ENCODE data around the gene CHMP3. TPM values are rescaled to one million over a fixed set of nuclear protein-coding genes. Genes with fewer than 3 reads are reported as not detected.
"Not testable (repeated sequence)": the region's sequence is repeated elsewhere in the genome, so short reads cannot be mapped to it uniquely, and the experiment has no call there.

CHMP3 gene
- total RNA-seq, 1 donor from 2014 or later, result 106 TPM

DNA sequence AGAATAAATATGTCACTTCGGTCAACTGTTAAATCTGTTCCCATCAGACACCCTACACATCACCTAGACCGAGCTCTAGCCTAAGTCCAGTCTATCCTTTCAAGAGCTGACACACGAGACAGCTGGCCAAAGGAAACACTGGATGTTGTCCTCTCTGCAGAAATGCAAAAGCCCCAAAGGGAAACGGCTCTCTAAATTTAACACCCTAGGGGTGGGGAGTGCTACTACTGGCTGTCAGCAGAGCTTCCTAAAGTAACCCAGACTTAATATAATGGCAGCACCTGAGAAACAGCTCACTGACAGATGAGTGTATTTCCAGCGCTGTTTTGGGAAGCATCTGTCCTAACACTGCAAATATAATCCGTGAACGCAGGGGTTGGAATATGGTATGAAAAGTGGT, 55.6 kb downstream of the CHMP3 start:
- Histone ChIP-seq H3K36me3 (ENCODE audit: control insufficient read depth, insufficient read depth, low read length) (peaks cover 4% of the 10 kb centered on the region), H3K27me3 (ENCODE audit: control insufficient read depth, insufficient read depth, low read length) (no peaks in the 10 kb centered on the region)

DNA sequence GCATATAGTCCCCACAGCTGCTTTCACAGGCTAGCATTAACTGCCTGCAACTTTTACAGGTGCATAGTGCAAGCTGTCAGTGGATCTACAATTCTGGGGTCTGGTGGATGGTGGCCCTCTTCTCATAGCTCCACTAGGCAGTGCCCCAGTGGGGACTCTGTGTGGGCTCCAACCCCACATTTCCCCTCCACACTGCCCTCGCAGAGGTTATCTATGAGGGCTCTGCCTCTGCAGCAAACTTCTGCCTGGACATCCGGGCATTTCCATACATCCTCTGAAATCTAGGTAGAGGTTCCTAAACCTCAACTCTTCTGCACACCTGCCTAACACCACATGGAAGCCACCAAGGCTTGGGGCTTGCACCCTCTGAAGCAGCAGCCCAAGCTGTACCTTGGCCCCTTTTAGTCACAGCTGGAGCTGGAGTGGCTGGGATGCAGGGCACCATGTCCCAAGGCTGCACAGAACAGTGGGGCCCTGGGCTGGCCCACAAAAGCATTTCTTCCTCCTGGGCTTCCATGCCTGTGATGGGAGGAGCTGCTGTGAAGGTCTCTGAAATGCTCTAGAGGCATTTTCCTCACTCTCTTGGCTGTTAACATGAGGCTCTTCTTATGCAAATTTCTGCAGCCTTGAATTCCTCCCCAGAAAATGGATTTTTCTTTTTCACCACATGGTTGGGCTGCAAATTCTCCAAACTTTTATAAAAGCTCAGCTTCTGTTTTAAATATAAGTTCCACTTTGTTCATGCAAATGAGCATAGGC, 62.7 kb downstream of the CHMP3 start:
- H3K27me3 ChIP-seq (ENCODE audit: control insufficient read depth, insufficient read depth, low read length), result no peaks in the 10 kb centered on the region
- no peaks in the 10 kb centered on the region for H3K36me3 ChIP-seq (ENCODE audit: control insufficient read depth, insufficient read depth, low read length)
- TF ChIP-seq, protein P1, sequence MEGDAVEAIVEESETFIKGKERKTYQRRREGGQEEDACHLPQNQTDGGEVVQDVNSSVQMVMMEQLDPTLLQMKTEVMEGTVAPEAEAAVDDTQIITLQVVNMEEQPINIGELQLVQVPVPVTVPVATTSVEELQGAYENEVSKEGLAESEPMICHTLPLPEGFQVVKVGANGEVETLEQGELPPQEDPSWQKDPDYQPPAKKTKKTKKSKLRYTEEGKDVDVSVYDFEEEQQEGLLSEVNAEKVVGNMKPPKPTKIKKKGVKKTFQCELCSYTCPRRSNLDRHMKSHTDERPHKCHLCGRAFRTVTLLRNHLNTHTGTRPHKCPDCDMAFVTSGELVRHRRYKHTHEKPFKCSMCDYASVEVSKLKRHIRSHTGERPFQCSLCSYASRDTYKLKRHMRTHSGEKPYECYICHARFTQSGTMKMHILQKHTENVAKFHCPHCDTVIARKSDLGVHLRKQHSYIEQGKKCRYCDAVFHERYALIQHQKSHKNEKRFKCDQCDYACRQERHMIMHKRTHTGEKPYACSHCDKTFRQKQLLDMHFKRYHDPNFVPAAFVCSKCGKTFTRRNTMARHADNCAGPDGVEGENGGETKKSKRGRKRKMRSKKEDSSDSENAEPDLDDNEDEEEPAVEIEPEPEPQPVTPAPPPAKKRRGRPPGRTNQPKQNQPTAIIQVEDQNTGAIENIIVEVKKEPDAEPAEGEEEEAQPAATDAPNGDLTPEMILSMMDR (IDR thresholded peaks at IDR 0.05; ENCODE audit: insufficient read depth, low read length, poor library complexity, severe bottlenecking), result no peak
- DNase-seq (ENCODE audit: low read depth), result no peak
- no peak overlapping the region for H3K4me3 ChIP-seq (ENCODE audit: low read depth, low read length)

More for the DNA sequence above, 55.6 kb downstream of the CHMP3 start:
- DNase-seq (ENCODE audit: low read depth), result no peak
- TF ChIP-seq, protein P1 (IDR thresholded peaks at IDR 0.05; ENCODE audit: insufficient read depth, low read length, poor library complexity, severe bottlenecking), result no peak
- no peak overlapping the region for H3K4me3 ChIP-seq (ENCODE audit: low read depth, low read length)

DNA sequence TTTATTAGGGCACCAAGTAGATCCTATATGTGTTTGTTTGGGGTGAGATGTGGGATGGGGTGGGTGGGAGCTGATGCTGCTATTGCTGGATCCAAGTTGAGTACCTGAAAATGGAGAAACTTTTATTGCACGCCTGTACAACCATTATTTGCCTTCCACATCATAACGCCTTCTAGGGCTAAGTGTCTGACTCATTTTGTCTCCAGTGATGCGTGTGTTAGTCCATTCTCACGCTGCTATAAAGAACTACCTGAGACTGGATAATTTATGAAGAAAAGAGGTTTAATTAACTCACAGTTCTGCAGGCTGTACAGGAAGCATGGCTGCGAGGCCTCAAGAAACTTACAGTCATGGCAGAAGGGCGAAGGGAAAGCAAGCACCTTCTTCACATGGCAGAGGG, 63.9 kb downstream of the CHMP3 start:
- no peak overlapping the region for H3K4me3 ChIP-seq (ENCODE audit: low read depth, low read length)
- H3K27me3 ChIP-seq (ENCODE audit: control insufficient read depth, insufficient read depth, low read length), result no peaks in the 10 kb centered on the region
- TF ChIP-seq, protein P1 (IDR thresholded peaks at IDR 0.05; ENCODE audit: insufficient read depth, low read length, poor library complexity, severe bottlenecking), result no peak
- H3K36me3 ChIP-seq (ENCODE audit: control insufficient read depth, insufficient read depth, low read length), result no peaks in the 10 kb centered on the region
- DNase-seq (ENCODE audit: low read depth), result no peak

DNA sequence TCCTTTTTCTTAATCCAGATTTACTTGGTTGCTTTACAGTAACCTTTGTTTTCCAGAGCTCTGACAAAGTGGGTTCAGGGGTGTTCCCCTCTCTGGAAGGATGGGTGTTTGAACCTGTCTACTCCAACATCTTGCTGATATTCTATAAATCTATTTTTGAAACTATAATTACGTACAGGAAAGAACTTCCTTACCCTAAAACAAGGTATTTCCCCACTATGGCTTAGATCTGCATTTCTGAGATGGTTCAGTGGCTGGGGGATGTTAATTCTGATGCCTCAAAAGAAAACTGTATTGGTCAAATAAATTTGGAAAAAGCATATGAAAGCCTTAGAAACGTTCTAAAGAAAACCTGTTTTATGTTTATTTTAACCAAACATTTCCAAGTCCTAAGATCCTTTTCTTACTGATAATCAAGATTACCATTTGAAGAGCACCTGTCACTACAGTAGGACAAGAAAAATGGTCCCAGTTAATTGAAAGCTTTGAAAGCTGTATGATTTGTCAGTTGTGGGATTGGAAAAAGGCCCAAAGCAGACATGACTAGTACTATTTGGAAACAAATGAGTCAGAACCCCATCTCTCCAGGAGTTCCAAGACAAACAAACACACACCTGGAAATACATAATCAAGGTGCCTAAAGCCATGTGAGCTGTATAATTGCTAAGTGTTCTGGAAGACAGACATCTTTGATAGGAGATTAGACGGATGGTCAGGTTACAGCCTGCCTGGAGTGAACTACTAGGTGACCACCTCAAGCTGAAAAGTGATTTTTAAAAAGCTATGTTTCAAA, 64.6 kb downstream of the CHMP3 start:
- Histone ChIP-seq H3K27me3 (ENCODE audit: control insufficient read depth, insufficient read depth, low read length) (no peaks in the 10 kb centered on the region), H3K36me3 (ENCODE audit: control insufficient read depth, insufficient read depth, low read length) (no peaks in the 10 kb centered on the region), H3K4me3 (ENCODE audit: low read depth, low read length) (no peak overlapping the region)
- TF ChIP-seq, protein P1 (IDR thresholded peaks at IDR 0.05; ENCODE audit: insufficient read depth, low read length, poor library complexity, severe bottlenecking), result no peak
- DNase-seq (ENCODE audit: low read depth), result peak; percentile 1

DNA sequence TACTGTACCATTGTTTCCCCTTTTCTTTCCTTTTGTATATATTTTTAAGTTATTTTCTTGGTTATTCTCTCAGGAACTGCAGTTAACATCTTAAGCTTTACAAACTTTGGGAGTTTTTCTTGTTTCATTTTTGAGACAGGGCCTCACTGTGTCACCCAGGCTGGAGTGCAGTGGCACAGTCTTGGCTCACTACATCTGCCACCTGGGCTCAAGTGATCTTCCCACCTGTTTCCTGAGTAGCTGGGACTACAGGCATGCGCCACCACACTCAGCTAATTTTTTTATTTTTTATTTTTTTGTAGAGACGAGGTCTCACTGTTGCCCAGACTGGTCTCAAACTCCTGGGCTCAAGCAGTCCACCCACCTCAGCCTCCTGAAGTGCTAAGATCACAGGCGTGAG, 66.9 kb downstream of the CHMP3 start:
- not testable (repeated sequence) for DNase-seq (ENCODE audit: low read depth); H3K27me3 ChIP-seq (ENCODE audit: control insufficient read depth, insufficient read depth, low read length); H3K4me3 ChIP-seq (ENCODE audit: low read depth, low read length); H3K36me3 ChIP-seq (ENCODE audit: control insufficient read depth, insufficient read depth, low read length)

DNA sequence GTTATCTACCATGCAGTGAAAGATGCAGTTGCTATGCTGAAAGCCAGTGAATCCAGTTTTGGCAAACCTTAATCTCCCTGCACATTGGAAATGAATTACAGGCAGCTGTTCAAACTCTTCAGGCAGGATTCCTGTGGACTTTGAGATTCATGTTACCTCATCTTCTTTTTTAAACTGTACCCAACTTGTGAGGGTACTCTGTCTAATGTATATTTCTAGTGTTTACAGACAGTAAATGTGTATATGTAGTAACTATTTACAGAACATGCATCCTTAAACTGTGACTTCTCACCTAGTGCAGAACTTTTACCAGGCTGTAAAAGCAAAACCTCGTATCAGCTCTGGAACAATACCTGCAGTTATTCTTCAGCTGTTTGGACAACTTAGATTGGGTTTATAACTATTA, 71.2 kb downstream of the CHMP3 start:
- Histone ChIP-seq H3K4me3 (ENCODE audit: low read depth, low read length) (no peak overlapping the region), H3K27me3 (ENCODE audit: control insufficient read depth, insufficient read depth, low read length) (no peaks in the 10 kb centered on the region), H3K36me3 (ENCODE audit: control insufficient read depth, insufficient read depth, low read length) (peaks cover 5% of the 10 kb centered on the region)
- no peak for DNase-seq (ENCODE audit: low read depth)
- TF ChIP-seq, protein P1 (IDR thresholded peaks at IDR 0.05; ENCODE audit: insufficient read depth, low read length, poor library complexity, severe bottlenecking), result no peak
